Activated CD4-positive, alpha-beta T cell treated with anti-CD3 and anti-CD28 coated beads, Interleukin-10, Interleukin-2, amounts not matched to agents 100 ng/mL and 50 ng/mL, durations not matched to agents 16 hours and 8 hours (primary cell): ENCODE results near the gene NAT10.

ENCODE experiments used
- DNase-seq: peaks from one replicate; pipeline ENCODE4 v3.0.0-alpha.2; 2020

The NAT10 gene

GRCh38 chr11:34191578-34191977, 86.1 kb downstream of the NAT10 start:
- no peak for DNase-seq

GRCh38 chr11:34192481-34193401, 87.3 kb downstream of the NAT10 start:
- peak; percentile 23 for DNase-seq

- DNase-seq: no peak
These were observed 89.3 kb downstream of the NAT10 start for GRCh38 chr11:34194576-34195335.
